HepG2 (cell line): Measurements from ENCODE around the gene GNAI2. TPM values are rescaled to one million over a fixed set of nuclear protein-coding genes. Genes with fewer than 3 reads are reported as not detected.

Source experiments
- DRAP1 ChIP-seq: IDR thresholded peaks from 2 replicates; pipeline ENCODE4 v1.6.1; 2016; ENCODE audit warnings: missing genetic modification reagents, missing compliant biosample characterization
- IRF1 ChIP-seq: sonication (generic); formaldehyde crosslinking; IDR thresholded peaks from 2 replicates; pipeline ENCODE4 v1.4.0; 2020; ENCODE audit warnings: low read depth, mild to moderate bottlenecking, missing genetic modification reagents
- KDM1A ChIP-seq: IDR thresholded peaks from 2 replicates; pipeline ENCODE4 v1.6.1; 2016; ENCODE audit warnings: missing compliant biosample characterization
- NPAS2 ChIP-seq: sonication (generic); formaldehyde crosslinking; IDR thresholded peaks from 2 replicates; pipeline ENCODE4 v1.8.0; 2022; ENCODE audit warnings: mild to moderate bottlenecking, missing genetic modification reagents, borderline replicate concordance
- SP140L ChIP-seq: sonication (generic); formaldehyde crosslinking; IDR thresholded peaks from 2 replicates; pipeline ENCODE4 v1.4.0; 2020; ENCODE audit warnings: missing genetic modification reagents, borderline replicate concordance
- ZNF143 ChIP-seq: sonication (generic); formaldehyde crosslinking; IDR thresholded peaks from 2 replicates; pipeline ENCODE4 v1.4.0; 2020; ENCODE audit warnings: missing genetic modification reagents
- ZNF547 ChIP-seq: sonication (generic); formaldehyde crosslinking; IDR thresholded peaks from 2 replicates; pipeline ENCODE4 v1.5.1; 2020; ENCODE audit warnings: mild to moderate bottlenecking, missing genetic modification reagents
- ZNF605 ChIP-seq: sonication (generic); formaldehyde crosslinking; IDR thresholded peaks from 2 replicates; pipeline ENCODE4 v1.8.0; 2022; ENCODE audit warnings: mild to moderate bottlenecking, missing genetic modification reagents
- ZNF670 ChIP-seq: sonication (generic); formaldehyde crosslinking; IDR thresholded peaks from 2 replicates; pipeline ENCODE4 v1.8.0; 2022; ENCODE audit warnings: mild to moderate bottlenecking, missing genetic modification reagents, borderline replicate concordance
- ZNF782 ChIP-seq: sonication (generic); formaldehyde crosslinking; IDR thresholded peaks from 2 replicates; pipeline ENCODE4 v1.4.0; 2020; ENCODE audit warnings: missing genetic modification reagents, mild to moderate bottlenecking, borderline replicate concordance
- ZSCAN21 ChIP-seq: sonication (generic); formaldehyde crosslinking; IDR thresholded peaks from 2 replicates; pipeline ENCODE4 v1.8.0; 2022; ENCODE audit warnings: mild to moderate bottlenecking, missing genetic modification reagents, moderate library complexity, borderline replicate concordance
- ZUFSP ChIP-seq: sonication (generic); formaldehyde crosslinking; IDR thresholded peaks from 2 replicates; pipeline ENCODE4 v1.9.0; 2021; ENCODE audit warnings: missing genetic modification reagents, mild to moderate bottlenecking, borderline replicate concordance
- polyA plus RNA-seq, 8 experiments: library from polyadenylated mRNA; depleted of rRNA in 3 of 8; stranded (reverse) in 7 of 8; unstranded in 1 of 8; fragments of >200 nt; fragmentation: Illumina TruSeq in 4 of 8; extraction: Trizol in 4 of 8; gene quantifications; 2 replicates each; pipeline versions ENCODE4 v1.2.1 to v1.2.3, GENCODE V29; 2011 to 2016; ENCODE audit warnings: low read depth in 4 of 8, missing spikeins in 1 of 8, mixed read lengths in 1 of 8; ENCODE audit not compliant: insufficient read depth in 1 of 8
- total RNA-seq, 5 experiments: library from RNA; depleted of rRNA; stranded (reverse); fragments of >200 nt; fragmentation: Illumina TruSeq; extraction: Trizol; gene quantifications; 2 replicates each; pipeline ENCODE4 v1.2.3, GENCODE V29; 2016; ENCODE audit warnings: low read depth in 1 of 5
- TF ChIP-seq, protein P1 (sequence below): sonication (generic); formaldehyde crosslinking; IDR thresholded peaks from 2 replicates; pipeline ENCODE4 v1.5.0; 2020; ENCODE audit warnings: mild to moderate bottlenecking, missing genetic modification reagents, borderline replicate concordance
- TF ChIP-seq, protein P2 (sequence below): sonication (generic); formaldehyde crosslinking; IDR thresholded peaks from 2 replicates; pipeline ENCODE4 v1.4.0; 2020; ENCODE audit warnings: mild to moderate bottlenecking, missing genetic modification reagents

GNAI2 gene
- total and polyA plus RNA-seq, 2 of the 13 experiments (the other 11 are each of a cell fraction or from before 2014, with no cell fraction given) = 51.1 to 66.2 TPM

- TF ChIP-seq IRF1 (CRISPR knock-in tag) = no peak
- peak; percentile 63; the same call in 1 of the 2 replicates for TF ChIP-seq ZNF547 (CRISPR knock-in tag)
- TF ChIP-seq ZSCAN21 (CRISPR knock-in tag) = 0 out of 2 replicates have a peak, but pooled peaks have one; percentile 2
- TF ChIP-seq ZUFSP = no peak
- no peak for TF ChIP-seq SP140L (CRISPR knock-in tag)
- peak; percentile 97 for TF ChIP-seq ZNF143 (CRISPR knock-in tag)
- TF ChIP-seq DRAP1 (CRISPR knock-in tag) = no peak; the same call in 1 of the 2 replicates
- no peak; the same call in 1 of the 2 replicates for TF ChIP-seq ZNF605
- TF ChIP-seq KDM1A (CRISPR knock-in tag) = no peak
- TF ChIP-seq, protein P1, sequence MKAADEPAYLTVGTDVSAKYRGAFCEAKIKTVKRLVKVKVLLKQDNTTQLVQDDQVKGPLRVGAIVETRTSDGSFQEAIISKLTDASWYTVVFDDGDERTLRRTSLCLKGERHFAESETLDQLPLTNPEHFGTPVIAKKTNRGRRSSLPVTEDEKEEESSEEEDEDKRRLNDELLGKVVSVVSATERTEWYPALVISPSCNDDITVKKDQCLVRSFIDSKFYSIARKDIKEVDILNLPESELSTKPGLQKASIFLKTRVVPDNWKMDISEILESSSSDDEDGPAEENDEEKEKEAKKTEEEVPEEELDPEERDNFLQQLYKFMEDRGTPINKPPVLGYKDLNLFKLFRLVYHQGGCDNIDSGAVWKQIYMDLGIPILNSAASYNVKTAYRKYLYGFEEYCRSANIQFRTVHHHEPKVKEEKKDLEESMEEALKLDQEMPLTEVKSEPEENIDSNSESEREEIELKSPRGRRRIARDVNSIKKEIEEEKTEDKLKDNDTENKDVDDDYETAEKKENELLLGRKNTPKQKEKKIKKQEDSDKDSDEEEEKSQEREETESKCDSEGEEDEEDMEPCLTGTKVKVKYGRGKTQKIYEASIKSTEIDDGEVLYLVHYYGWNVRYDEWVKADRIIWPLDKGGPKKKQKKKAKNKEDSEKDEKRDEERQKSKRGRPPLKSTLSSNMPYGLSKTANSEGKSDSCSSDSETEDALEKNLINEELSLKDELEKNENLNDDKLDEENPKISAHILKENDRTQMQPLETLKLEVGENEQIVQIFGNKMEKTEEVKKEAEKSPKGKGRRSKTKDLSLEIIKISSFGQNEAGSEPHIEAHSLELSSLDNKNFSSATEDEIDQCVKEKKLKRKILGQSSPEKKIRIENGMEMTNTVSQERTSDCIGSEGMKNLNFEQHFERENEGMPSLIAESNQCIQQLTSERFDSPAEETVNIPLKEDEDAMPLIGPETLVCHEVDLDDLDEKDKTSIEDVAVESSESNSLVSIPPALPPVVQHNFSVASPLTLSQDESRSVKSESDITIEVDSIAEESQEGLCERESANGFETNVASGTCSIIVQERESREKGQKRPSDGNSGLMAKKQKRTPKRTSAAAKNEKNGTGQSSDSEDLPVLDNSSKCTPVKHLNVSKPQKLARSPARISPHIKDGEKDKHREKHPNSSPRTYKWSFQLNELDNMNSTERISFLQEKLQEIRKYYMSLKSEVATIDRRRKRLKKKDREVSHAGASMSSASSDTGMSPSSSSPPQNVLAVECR (CRISPR knock-in tag) = peak; percentile 95
- no peak for TF ChIP-seq NPAS2
- TF ChIP-seq ZNF670 (CRISPR knock-in tag) = peak; percentile 88; the same call in 1 of the 2 replicates
- TF ChIP-seq ZNF782 (CRISPR knock-in tag) = no peak; the same call in 1 of the 2 replicates
- TF ChIP-seq, protein P2, sequence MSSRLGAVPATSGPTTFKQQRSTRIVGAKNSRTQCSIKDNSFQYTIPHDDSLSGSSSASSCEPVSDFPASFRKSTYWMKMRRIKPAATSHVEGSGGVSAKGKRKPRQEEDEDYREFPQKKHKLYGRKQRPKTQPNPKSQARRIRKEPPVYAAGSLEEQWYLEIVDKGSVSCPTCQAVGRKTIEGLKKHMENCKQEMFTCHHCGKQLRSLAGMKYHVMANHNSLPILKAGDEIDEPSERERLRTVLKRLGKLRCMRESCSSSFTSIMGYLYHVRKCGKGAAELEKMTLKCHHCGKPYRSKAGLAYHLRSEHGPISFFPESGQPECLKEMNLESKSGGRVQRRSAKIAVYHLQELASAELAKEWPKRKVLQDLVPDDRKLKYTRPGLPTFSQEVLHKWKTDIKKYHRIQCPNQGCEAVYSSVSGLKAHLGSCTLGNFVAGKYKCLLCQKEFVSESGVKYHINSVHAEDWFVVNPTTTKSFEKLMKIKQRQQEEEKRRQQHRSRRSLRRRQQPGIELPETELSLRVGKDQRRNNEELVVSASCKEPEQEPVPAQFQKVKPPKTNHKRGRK (CRISPR knock-in tag) = no peak
Observed at GRCh38 chr3:50292159-50293078, 56.4 kb downstream of the GNAI2 start, which contains the start of gene IFRD2 (continued).
